ENCODE data around the gene AK5. TPM values are rescaled to one million over a fixed set of nuclear protein-coding genes. Genes with fewer than 3 reads are reported as not detected.

AK5 gene
- total and polyA plus RNA-seq, 2 of the 4 experiments (the other 2 are of a cell fraction) = 22.5 to 25.8 TPM

- no peak for DNase-seq
- ATAC-seq (ENCODE audit: low read depth) = no peak
- WGBS, 2 experiments (ENCODE audit: extremely low coverage in 2 of 2, insufficient read length in 1 of 2) = no CpG with 5 or more reads among the region's 3 CpGs
- H3K9ac ChIP-seq (ENCODE audit: low read depth, low read length) = no peak overlapping the region
- dilution Hi-C loops (cut with HindIII; ENCODE audit: low sequenced_read_pairs, unreplicated experiment) (no loop called here), intact Hi-C loops (cut with micrococcal nuclease) (no loop called here), in situ Hi-C loops (cut with MboI; ENCODE audit: low sequenced_read_pairs) (no loop called here)
- H3K14ac ChIP-seq (replicated peaks; ENCODE audit: low read depth, low read length) = no peak overlapping the region; the same call in 1 of the 2 replicates
- no peaks in the 10 kb centered on the region for H4K20me1 ChIP-seq (ENCODE audit: insufficient read depth, low read length)
- H4K5ac ChIP-seq (ENCODE audit: low read depth, low read length) = no peak overlapping the region
- no peak overlapping the region for H3K56ac ChIP-seq (ENCODE audit: extremely low read depth, insufficient read depth, low read length)
- peaks cover 6% of the 10 kb centered on the region for H3K9me1 ChIP-seq (ENCODE audit: insufficient read depth, low read length)
- no TSS peak for BruUV-seq (replicated peaks)
- no peak overlapping the region for H3K4me2 ChIP-seq (ENCODE audit: low read depth, low read length)
- no peak overlapping the region for H2AK5ac ChIP-seq (ENCODE audit: low read depth, low read length)
- TF ChIP-seq RAD21 (IDR thresholded peaks at IDR 0.05; ENCODE audit: low read length) (no peak), MAFK (IDR thresholded peaks at IDR 0.05; ENCODE audit: low read depth, low read length) (peak; percentile 44)
- no peak overlapping the region for H3K4me3 ChIP-seq (ENCODE audit: insufficient read depth, low read depth, low read length)
- H3K27ac ChIP-seq (ENCODE audit: insufficient read depth, low read length) = no peak overlapping the region
- peak overlapping the region; percentile 23; the same call in 1 of the 2 replicates for H2BK120ac ChIP-seq (ENCODE audit: low read depth, low read length)
- H3K4me1 ChIP-seq (ENCODE audit: control insufficient read depth, insufficient read depth, low read length) = peaks cover 12% of the 10 kb centered on the region
- no peak overlapping the region for H4K8ac ChIP-seq (ENCODE audit: low read depth in 2 of 2, low read length in 2 of 2)
- no peaks in the 10 kb centered on the region for H3K36me3 ChIP-seq (ENCODE audit: control insufficient read depth, insufficient read depth, low read length)
- no peak overlapping the region for H3K18ac ChIP-seq (ENCODE audit: low read depth, low read length)
- POLR2A ChIA-PET (ENCODE audit: unreplicated experiment) = no interaction called here
- no peak overlapping the region for H2AFZ ChIP-seq (replicated peaks; ENCODE audit: low read length, poor library complexity)
- no peak overlapping the region for H2AK9ac ChIP-seq (replicated peaks; ENCODE audit: low read depth, low read length, poor library complexity)
- H3K79me1 ChIP-seq (ENCODE audit: low read depth in 1 of 2, low read length in 2 of 2) = peaks cover 0 to 16% of the 10 kb centered on the region in 2 experiments; a peak in 2 of 4 replicates
- peak overlapping the region; percentile 52; the same call in 1 of the 3 replicates for H2BK15ac ChIP-seq (ENCODE audit: low read depth, low read length)
- no peak overlapping the region; the same call in 1 of the 2 replicates for H2BK20ac ChIP-seq (ENCODE audit: low read depth, low read length)
- no peak overlapping the region for H4K91ac ChIP-seq (ENCODE audit: insufficient read depth, low read depth, low read length)
- H3K4ac ChIP-seq (ENCODE audit: low read depth, low read length) = peak overlapping the region; percentile 18; the same call in 1 of the 2 replicates
- H3K27me3 ChIP-seq (ENCODE audit: control insufficient read depth, insufficient read depth, low read length) = no peaks in the 10 kb centered on the region
- H3K23ac ChIP-seq (ENCODE audit: low read depth, low read length) = no peak overlapping the region
- CTCF ChIA-PET = no interaction called here
- H2BK5ac ChIP-seq (ENCODE audit: low read depth, low read length, poor library complexity, severe bottlenecking) = no peak overlapping the region
- H3K9me3 ChIP-seq (ENCODE audit: control insufficient read depth, insufficient read depth, low read length) = no peaks in the 10 kb centered on the region
These were observed 265.1 kb downstream of the AK5 start for GRCh38 chr1:77546890-77547289.
